ENCODE measurements around the gene FAM83D.

- no peak for TF ChIP-seq CTCF (conservative IDR thresholded peaks at IDR 0.05; ENCODE audit: low read depth in 2 of 2)
- no peak for TF ChIP-seq EZH2phosphoT487 (IDR thresholded peaks at IDR 0.05; ENCODE audit: unreplicated experiment)
- TF ChIP-seq POLR2AphosphoS5 (IDR thresholded peaks at IDR 0.05; ENCODE audit: low read depth), result no peak
- TF ChIP-seq REST (IDR thresholded peaks at IDR 0.05; ENCODE audit: unreplicated experiment), result no peak
- TF ChIP-seq EZH2 (IDR thresholded peaks at IDR 0.05; ENCODE audit: low read depth, unreplicated experiment), result no peak
These were observed 37.5 kb downstream of the FAM83D start for GRCh38 chr20:38963745-38964144.

Data from GM23338 (cell line).